Activated T-helper 1 cell treated with Interleukin-2 at 50 U/mL for 16 hours (primary cell): ENCODE data around the gene SLAIN1.
"Not testable (repeated sequence)": the region's sequence is repeated elsewhere in the genome, so short reads cannot be mapped to it uniquely, and the experiment has no call there.

Experiments used
- DNase-seq: peaks from one replicate; pipeline ENCODE4 v3.0.0-alpha.2; 2020; ENCODE audit warnings: low read depth

Gene SLAIN1

DNA sequence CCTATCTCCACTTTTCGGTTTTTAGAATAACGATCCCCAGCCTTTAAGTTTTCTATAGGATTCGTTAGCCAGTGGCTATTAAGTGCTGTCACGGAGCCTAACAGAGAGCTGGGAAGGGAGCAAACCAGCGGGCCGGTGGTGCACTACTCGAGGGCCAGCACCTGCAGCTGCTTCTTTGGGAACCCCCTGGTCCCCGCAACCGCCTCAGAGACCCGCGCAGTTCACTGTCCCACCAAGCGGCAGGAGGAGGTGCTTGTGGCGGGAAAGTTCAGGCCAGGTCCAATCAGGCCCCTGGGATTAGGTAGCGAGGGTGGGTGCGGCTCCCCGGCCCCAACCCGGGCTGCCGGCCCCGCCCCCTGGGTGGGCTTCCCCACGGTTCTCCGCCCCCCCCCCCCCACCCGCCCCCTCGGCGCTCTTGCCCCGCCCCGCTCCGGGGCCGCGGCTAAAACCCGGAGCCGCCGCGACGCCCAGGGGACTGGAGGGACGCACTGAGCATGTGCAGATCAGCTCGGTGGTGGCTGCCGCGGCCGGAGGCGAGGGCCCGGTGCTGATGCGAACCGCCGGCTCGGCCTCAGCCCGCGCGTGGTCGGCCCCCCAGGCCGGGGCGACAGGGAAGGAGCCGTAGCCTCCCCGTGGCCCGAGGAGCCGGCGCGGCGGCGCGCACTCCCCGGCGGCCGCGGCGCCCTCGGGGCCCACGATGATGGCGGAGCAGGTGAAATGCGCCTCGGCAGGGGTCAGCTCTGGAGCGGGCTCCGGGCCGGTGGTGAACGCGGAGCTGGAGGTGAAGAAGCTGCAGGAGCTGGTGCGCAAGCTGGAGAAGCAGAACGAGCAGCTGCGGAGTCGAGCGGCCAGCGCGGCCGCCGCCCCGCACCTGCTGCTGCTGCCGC is at the start of gene SLAIN1:
SLAIN1 (plus strand) TSS at position 471 of the 887 bp plus-strand sequence; CDS start at position 698, 227 bp downstream.
- peak; percentile 77 for DNase-seq

DNA sequence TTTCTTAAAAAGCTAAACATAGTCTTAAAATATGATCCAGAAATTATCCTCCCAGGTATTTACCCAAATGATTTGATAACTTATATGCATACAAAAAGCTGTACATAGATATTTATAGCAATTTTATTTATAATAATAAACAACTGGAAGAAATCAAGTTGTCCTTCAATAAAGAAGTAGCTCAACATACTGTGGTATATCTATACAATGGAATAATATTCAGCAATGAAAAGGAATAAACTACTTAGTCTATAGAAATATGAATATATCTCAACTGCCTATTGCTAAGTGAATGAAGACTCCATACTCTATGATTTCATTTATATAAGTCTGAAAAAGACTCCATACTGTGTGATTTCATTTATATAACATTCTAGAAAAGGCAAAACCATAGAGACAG is 47.1 kb upstream of the SLAIN1 start:
- no peak for DNase-seq

DNA sequence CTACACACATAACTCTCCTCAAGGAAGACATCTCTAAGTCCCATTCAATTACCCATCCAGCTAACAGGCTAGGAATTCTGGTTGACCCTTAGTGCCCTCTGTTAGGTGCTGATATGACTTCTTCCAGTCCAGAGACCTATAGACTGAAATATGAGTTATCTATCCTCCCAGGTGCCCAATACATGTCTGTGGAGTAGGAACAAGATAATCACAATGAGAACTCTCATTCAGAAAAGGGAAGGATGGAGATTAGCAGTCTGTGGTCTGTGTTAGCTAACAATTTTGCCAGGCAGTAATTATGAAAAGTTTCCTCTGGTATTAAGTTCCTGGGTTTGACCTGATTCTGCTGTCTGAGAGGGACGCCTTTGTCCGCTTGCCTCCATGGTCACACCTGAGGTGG is 44.2 kb upstream of the SLAIN1 start:
- DNase-seq = no peak

DNA sequence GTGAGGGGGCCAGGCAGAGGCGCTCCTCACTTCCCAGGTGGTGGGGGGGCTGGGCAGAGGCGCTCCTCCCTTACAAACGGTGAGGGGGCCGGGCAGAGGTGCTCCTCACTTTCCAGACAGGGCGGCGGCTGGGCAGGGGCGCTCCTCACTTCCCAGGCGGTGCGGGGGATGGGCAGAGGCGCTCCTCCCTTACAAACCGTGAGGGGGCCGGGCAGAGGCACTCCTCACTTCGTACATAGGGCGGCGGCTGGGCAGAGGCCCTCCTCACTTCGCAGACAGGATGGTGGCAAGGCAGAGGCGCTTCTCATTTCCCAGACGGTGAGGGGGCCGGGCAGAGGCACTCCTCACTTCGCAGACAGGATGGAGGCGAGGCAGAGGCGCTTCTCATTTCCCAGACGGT is 37.5 kb upstream of the SLAIN1 start:
- not testable (repeated sequence) for DNase-seq

DNA sequence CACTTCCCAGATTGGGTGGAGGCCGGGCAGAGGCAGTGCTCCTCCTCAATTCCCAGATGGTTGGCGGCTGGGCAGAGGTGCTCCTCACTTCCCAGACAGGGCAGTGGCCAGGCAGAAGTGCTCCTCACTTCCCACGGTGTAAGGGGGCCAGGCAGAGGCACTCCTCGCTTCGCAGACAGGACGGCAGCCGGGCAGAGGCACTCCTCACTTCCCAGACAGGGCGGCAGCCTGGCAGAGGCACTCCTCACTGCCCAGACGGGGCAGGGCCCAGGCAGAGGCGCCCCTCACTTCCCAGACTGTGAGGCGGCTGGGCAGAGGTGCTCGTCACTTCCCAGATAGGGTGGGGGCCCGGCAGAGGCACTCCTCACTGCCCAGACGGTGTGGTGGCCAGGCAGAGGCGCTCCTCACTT is 36.6 kb upstream of the SLAIN1 start:
- no peak for DNase-seq

DNA sequence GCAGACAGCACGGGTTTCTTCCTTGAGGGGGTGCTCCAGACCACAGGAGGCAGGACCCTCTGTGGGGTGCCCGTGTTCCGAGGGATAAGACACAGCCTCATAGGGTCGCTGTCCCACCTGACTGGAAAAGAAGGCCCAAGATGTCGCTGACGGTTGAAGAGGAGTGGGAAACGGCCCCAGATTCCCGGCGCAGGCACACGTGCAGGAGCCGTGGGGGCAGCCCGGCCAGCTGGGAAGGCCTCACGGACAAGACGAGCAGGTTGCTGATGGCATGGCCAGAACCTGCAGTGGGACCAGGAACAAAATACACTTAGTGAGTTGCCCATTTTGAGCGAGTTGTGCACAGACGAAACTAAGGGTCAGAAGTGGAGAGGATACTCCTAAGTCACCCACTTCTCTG is 35.2 kb upstream of the SLAIN1 start:
- not testable (repeated sequence) for DNase-seq

DNA sequence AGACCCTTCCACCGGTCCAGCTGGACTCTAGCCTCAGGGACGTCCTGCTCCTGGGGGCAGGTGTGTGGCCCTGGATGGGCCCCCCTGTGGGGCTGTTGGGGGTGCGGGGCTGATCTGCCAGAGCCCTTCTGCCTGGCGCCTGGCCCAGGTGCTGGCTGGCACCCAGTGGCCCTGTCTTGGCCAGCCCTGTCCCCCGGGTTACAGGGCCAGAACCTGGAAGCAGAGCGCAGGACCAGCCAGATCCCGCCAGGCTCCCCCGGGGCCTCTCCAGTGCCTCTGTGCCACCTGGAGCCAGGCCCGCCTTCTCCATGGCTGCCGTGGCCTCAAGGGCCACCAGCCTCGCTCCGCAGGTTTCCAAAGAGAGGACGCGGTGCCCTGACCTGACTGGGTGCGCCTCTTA is 34.7 kb upstream of the SLAIN1 start:
- not testable (repeated sequence) for DNase-seq

DNA sequence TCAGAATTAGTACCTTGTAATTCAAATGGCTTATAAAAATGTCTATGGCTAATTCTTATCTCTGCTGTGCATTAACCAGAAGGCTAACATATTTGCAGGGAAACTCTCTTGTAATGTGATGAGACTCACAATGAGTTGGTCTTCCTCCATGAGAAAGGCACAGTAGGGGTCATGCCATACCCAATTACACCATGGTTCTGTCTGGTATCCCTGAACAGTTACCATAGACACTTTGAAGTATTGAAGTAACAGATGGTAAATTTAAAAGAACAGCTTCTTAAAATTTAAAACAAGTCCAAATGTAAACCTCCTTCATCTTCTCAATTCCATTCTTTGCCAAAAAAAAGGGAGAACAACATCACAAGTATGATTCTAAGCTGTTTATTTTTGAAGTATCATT is 22.6 kb upstream of the SLAIN1 start:
- DNase-seq = no peak

DNA sequence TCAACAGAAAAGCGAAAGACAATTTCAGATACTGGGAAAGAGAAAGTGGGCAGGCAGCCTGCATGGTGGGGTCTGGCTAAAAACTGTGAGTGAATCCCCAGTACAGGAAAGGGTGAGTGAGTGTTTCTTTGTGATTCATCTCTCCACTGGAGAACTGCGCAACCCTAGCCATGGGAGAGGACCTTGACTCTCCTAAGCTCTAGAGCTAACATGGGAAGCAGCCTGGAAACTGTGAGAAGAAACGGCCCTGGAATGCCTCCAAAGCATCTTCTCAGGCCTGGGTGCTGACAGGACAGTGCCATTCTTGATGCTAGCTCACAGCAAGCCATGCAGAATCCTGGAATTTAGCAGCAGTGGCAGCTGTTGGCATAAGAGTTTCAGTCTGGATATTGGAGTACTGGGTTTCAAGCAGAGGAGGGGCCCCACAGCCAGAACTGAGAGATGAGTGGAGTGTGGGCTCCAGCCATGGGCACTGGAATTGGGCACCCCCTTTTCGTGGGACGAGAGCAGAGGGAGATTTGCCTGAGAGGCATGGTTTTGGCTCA is 18.7 kb upstream of the SLAIN1 start:
- DNase-seq = no peak

DNA sequence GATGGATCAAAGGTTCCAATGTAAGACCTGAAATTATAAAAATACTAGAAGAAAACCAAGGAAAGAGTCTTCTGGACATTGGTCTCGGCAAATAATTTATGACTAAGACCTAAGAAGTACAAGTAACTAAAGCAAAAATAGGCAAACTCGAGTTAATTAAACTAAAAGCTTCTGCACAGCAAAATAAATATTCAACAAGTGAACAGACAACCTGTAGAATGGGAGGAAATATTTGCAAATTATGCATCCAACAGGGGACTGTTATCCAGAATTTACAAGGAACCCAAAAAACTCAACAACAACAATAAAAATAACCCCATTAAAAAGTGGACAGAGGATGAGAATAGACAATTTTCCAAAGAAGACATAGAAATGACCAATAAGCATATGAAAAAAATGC is 9.7 kb upstream of the SLAIN1 start:
- DNase-seq = no peak

DNA sequence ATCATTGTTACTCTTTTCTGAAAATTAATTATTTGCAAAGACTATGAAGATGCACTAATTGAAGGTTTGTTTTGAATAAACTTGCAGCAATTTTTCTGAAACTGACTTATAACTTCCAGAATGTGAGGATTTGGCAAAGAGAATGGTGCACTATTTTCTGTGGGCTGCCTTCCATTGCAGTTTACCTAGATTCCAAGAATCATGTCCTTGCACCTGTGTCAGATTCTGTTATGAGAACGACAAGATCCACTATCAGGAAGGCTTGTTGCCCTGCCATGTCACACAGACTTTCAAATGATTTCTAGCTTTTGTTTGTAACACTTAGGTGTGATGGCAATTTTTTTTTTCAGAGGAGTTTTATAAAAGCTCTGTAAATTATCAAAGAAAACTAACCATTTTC is 5.6 kb upstream of the SLAIN1 start:
- DNase-seq = no peak

DNA sequence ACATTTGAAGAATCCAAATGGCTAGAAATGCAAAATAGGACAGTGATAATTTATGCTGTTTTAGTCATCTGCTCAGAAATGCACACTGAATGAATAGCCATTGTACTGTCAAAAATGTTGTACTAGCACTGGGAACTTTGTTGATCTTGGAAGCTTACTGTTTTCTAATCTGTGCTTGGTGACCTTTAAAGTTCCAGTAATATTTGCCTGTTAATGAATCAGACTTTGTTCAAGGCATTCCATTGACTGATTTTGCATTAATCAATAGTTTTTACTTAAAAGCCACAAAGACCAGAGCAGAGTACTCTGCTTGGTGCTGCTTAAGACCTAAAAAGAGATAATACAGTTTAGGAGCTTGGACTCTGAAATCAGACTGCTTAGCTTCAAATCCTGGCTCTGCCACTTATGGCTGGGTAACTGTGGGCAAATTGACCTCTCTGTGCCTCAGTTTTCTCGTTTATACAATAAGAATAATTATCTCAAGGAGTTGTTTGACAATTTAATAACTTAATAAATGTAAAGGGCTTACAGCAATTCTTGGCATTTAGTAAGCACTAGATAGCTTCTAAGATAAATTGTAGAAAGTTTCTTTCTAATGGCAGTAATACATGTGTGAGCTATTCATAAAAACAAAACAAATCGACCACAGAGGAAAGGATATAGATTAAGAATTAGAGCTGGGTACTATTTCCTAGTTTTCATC is 4.6 kb upstream of the SLAIN1 start:
- no peak for DNase-seq

DNA sequence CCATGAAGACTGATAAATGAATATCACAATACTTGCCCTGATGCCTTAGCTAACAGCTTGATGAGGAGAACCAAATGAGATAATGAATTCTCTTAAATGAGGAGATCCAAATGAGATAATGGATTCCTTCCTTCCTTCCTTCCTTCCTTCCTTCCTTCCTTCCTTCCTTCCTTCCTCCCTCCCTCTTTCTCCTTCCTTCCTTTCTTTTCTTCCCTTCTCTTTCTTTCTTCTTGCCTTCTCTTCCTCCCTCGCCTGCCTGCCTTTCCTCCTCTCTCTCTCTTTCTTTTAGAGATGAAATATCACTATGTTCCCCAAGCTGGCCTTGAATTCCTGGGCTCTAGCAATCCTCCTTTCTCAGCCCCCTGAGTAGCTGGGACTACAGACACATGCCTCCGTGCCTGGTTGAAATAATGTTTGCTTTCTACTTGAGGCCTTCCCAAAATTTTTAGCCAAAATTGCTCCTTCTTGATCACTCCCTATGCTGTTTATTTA is 4.0 kb upstream of the SLAIN1 start:
- no peak for DNase-seq

DNA sequence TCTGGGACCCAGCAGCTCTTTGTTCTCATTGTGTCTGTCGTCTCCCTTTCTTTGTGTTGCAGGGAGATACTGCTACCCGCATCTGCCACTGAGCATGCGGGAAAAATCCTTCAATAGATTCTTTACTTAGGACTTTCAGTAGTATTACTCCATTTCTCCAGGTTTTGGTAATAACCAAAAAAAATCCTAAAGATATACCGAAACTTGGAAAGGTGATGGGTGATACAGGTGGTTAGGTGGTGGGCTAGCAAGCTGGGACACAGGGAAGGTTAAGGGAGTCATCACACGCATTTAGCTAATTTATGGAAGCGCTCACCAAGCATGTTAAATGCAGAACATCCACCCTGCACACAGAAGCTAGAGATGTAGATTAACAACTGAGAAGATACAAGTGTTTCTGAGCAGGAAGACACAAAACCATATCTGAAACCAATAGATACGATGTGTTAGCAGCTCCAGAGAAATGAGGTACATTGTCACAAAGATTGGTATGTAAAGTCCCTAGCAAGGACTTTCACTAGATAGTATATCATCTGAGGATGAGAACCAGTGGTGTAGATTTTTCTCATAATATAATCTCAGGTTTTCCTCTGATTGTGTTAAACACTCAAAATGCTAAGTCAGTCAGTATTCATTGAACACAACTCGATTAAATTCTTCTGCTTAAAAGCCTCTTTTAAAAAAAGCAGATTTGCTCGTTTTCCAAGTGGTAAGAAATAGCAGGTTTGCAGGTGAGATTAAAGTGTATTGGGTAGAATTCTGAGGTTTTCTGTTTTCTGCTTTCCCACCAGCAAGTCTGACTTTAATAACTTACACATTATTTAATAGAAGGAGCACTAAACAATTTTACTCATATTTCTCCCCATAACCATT is 1.2 kb upstream of the SLAIN1 start:
- DNase-seq = no peak

DNA sequence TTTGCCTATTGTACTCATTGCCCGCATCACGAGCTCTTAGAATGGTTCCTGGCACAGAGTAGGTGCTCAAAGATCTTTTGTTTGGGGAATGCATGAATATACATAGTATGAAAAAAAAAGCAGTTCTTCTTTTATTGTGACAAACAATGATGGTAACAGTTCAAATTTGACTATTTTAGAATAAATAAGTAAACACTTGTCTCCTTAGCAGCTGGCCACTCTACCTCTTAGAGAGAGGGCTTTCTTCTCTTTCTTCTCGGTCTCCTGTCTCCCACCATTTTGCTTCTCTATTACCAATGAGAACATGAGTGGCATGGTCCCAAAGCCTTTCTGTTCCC is 639 bp upstream of the SLAIN1 start:
- no peak for DNase-seq

DNA sequence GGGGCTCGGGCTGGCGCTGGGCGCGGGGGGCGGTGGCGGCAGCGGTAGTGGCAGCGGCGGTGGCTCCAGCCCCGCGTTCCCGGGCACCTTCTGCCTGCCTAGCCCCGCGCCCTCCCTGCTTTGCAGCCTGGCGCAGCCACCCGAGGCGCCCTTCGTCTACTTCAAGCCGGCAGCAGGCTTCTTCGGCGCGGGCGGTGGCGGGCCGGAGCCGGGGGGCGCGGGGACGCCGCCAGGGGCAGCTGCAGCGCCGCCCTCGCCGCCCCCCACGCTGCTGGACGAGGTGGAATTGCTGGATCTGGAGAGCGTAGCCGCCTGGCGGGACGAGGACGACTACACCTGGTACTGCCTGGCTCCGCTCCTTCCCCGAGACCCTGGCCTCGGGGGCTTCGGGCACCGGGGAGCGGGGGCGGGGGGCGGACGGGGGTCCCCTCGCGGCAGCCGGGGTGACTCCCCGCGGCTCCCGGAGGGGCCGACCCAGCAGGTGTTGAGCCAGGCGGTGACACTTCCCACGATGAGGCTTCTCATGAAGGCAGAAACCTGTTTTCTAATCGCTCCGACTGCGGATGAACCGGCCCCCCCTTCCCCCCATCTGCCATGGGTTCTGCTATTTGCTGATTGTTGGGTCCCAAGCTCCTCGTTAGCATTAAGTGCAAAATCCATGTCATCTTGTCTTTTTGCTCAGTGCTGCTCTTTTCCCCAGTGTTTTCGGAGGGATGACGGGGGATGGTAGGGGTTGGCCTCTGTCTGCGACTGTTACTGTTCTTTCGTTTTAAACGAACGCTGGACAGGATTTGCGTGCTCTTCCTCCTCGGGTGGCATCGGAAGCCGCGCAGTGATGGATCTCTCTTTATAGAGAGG is 943 bp downstream of the SLAIN1 start:
- DNase-seq = peak; percentile 18

DNA sequence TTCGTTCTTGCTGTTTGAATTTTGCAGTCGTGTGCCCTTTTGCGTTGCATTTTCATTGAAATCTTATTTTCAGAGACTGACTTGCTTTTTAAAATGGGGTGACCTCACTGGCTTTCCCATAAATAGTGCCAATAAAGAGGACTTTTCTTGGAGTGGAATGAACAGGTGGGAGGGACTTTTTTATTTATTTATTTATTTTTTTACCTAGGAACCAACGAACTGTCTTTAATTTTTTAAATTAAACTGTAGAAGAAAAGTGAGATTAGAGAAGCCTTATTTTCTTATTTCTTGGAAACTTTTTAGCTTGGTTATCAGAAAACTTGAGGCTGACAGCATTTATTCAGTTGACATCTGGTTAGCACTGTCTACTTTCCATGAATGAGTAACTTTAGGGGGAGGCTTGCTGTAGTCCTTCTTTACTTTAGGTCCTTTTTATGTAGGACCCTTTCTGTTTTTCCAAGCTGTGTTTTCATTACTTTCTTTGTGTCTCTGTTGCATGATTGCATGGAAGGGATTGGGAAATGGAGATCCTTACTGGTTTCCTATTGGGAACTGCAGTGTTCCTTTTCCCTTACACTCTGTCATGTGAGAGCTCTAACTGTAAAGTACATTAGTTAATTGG is 1.7 kb downstream of the SLAIN1 start:
- no peak for DNase-seq

DNA sequence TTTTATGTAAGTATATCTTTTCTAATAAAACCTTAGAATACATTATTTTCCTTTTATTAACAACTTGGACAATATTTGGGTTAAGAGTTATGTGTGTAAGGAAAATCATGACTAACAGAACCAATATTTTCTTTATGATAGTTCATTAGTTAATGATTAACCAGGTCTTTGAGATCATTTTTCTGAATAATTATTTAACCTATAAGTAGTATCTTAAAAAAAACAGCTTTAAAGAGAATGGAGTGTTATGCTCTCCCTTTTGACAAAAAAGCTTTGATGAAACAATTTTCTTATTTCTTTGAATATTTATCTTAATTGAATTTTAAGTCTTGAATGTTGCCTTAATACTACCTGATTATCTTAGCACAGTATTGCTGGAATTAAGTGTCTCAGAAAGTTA is 3.8 kb downstream of the SLAIN1 start:
- DNase-seq = no peak

DNA sequence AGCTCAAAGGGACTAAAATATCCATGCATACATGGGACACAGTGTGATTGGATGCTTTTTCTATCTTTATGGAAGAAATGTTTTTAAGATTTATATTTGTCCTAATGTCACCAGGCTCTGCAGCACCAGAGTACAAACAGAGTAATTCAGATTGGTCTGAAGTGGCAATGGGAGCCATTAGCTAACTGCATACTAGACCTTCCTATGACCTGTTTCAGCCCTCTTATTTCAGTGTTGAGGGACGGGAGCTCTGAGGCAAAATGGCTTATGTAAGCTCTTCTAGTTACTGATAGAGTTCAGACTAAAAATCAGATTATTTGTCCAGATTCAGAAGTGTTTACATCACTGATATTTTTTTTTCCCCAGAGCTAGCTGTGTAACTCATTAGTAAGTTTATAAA is 4.9 kb downstream of the SLAIN1 start:
- no peak for DNase-seq

DNA sequence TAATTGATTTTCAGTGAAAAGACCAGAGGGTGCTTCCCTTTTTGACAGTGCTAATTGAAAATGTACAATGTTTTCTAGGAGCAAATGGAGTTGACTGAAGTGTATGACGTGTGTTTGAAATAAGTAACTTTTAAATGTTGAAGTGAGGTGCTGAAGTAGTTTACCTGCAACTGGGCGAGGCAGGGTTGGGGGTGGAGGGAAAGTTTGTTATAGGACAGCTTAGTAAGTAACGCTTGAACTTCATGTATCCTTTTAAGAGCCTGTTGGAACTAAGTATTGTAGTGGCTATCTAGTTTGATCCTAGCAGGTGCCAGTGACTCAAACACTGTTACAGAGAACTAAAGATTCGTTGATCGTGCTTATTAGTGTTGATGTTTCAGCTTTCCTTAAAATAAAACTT is 5.9 kb downstream of the SLAIN1 start:
- no peak for DNase-seq
